ENCODE data around the gene SASS6.

SASS6 gene

DNA sequence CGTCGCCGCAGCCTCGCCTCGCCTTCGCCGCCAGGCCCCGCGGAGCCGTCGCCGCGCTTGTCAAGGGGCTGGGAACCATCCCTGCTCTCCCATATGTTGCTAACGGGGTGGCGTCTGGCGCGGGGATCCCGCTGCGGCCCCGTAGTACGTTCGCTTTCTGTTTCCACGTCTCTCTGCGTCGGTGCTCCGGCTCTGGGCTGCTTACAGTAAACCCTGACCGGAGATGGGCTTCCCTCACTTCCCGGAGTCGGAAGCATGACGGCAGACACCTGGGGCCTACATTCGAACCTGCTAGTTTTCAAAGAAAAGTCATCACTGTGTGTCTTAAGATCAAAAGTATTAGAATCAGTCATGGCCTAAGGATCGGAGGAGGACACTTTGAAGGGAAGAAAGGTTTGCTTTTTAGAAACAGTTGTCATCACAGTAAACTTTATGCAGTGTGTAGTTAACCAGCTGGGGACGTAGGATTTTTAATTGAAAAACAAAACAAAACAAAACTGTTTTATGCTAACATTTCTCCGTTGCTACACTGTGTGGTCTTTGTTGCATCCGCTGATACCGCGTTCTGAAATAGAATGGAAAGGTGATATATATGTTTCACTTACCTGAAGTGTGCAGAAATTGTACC lies 94.0 kb downstream of the SASS6 start:
- DNase-seq: peak; percentile 44

DNA sequence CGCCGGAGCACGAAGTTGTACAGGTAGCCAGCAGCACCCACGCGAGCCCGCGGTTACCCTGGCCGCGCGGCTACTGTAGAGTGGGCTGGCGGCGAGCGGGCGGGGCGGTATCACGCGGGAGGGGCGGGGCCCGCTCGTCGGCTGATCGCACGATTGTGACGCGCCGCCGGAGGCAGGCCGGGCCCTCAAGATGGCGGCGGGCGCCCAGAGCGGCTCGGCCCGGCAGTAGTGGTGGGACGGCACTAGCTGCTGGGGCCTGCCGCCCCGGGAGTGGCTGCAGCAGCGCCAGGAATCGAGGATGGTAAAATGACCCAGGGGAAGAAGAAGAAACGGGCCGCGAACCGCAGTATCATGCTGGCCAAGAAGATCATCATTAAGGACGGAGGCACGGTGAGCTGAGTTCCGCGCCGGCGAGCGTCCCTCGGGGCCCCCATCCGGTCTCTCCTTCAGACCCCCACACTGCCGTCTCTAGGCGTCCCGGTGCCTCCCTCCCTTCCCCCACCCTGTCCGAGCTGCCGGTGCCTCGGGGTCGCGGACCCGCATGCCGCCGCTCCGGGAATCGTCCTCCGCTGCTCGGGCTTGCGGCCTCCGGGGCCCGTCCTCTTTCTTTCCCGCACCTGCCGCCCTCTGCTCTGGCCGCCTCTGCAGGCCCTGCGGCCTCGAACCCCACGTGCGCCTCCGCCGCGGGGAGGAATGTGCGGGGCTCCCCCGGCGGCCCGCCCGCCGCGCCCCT lies 94.6 kb downstream of the SASS6 start:
- DNase-seq: peak; percentile 77

GRCh38 chr1:100037656-100037926 lies 95.1 kb downstream of the SASS6 start:
- DNase-seq: no peak

GRCh38 chr1:100036718-100037655 lies 95.7 kb downstream of the SASS6 start:
- DNase-seq: no peak

- no peak for DNase-seq
These were observed 97.5 kb downstream of the SASS6 start for GRCh38 chr1:100035214-100035613.

- DNase-seq: no peak
These were observed 98.3 kb downstream of the SASS6 start for GRCh38 chr1:100034470-100034869.

Data from effector CD8-positive, alpha-beta T cell (primary cell).